ENCODE measurements around the gene FOXL2.

The FOXL2 gene

GRCh38 chr3:138946663-138947494, at the start of gene FOXL2, which contains the start of gene FOXL2NB:
Gene FOXL2, minus strand, starts transcription at chr3:138947137. Its CDS starts 415 bp downstream, at chr3:138946722.
Gene FOXL2NB, plus strand, starts transcription at chr3:138947217. Its CDS starts 148 bp downstream, at chr3:138947365.
- no peak for DNase-seq

- DNase-seq = no peak
Observed at GRCh38 chr3:138995706-138996105, 48.8 kb upstream of the FOXL2 start.

- no peak for DNase-seq
Observed at GRCh38 chr3:138987181-138987580, 40.2 kb upstream of the FOXL2 start.

GRCh38 chr3:138985932-138986331, 39.0 kb upstream of the FOXL2 start:
- DNase-seq = no peak

- DNase-seq = no peak
Observed at GRCh38 chr3:138984816-138985215, 37.9 kb upstream of the FOXL2 start.

- DNase-seq = no peak
Observed at GRCh38 chr3:138976047-138976446, 29.1 kb upstream of the FOXL2 start.

GRCh38 chr3:138975351-138975750, 28.4 kb upstream of the FOXL2 start:
- DNase-seq = no peak

GRCh38 chr3:138974462-138974861, 27.5 kb upstream of the FOXL2 start:
- DNase-seq = no peak

- no peak for DNase-seq
Observed at GRCh38 chr3:138972941-138973340, 26.0 kb upstream of the FOXL2 start.

GRCh38 chr3:138971766-138972320, 24.9 kb upstream of the FOXL2 start:
- DNase-seq = no peak

- DNase-seq = no peak
Observed at GRCh38 chr3:138964923-138965322, 18.0 kb upstream of the FOXL2 start.

GRCh38 chr3:138964264-138964663, 17.3 kb upstream of the FOXL2 start:
- DNase-seq = no peak

- DNase-seq = no peak
Observed at GRCh38 chr3:138962854-138963560, 16.1 kb upstream of the FOXL2 start.

- DNase-seq = no peak
Observed at GRCh38 chr3:138960417-138960852, 13.5 kb upstream of the FOXL2 start.

GRCh38 chr3:138950701-138951100, 3.8 kb upstream of the FOXL2 start:
- no peak for DNase-seq

GRCh38 chr3:138950006-138950644, 3.2 kb upstream of the FOXL2 start:
- DNase-seq = no peak

GRCh38 chr3:138949445-138950005, 2.6 kb upstream of the FOXL2 start:
- DNase-seq = no peak

GRCh38 chr3:138949002-138949418, 2.1 kb upstream of the FOXL2 start:
- no peak for DNase-seq

- DNase-seq = no peak
Observed at GRCh38 chr3:138948371-138949001, 1.5 kb upstream of the FOXL2 start.

GRCh38 chr3:138947495-138948121, 671 bp upstream of the FOXL2 start:
- DNase-seq = no peak

- DNase-seq = no peak
Observed at GRCh38 chr3:138945709-138946662, 951 bp downstream of the FOXL2 start.

All from CD4-positive, alpha-beta T cell treated with Interleukin-17A for 1 hour (primary cell).